H1 (cell line): ENCODE data around the gene OBSCN. TPM values are rescaled to one million over a fixed set of nuclear protein-coding genes. Genes with fewer than 3 reads are reported as not detected.

Experiments
- CTCF ChIA-PET: fragments of 300-600 bp; sonication (Branson Sonifier 250); formaldehyde crosslinking; loops from one replicate; lab custom pipeline; 2021; ENCODE audit not compliant: partially characterized antibody; lab: Charles Lee
- POLR2A ChIA-PET: fragments of 300-600 bp; sonication (Branson Sonifier 250); formaldehyde crosslinking; loops from one replicate; lab custom pipeline; 2021; ENCODE audit warnings: inconsistent platforms; ENCODE audit not compliant: partially characterized antibody; lab: Charles Lee
- DNase-seq, 2 experiments: peaks; one replicate each; pipeline versions ENCODE4 v3.0.0 to v3.0.0-alpha.2; 2010 to 2022; ENCODE audit warnings: low spot score in 2 of 2, low read depth in 1 of 2, mixed read lengths in 1 of 2
- FAIRE-seq: peaks from 2 replicates; lab custom pipeline; 2011; peaks lifted over from hg19 to GRCh38; lab: Jason Lieb, UNC
- H2AFZ ChIP-seq: 2 replicates; pipeline ENCODE4 v1.8.1; 2012; ENCODE audit warnings: low read length, inconsistent platforms
- H2AK5ac ChIP-seq: 2 replicates; pipeline ENCODE4 v1.6.1; 2013; ENCODE audit warnings: low read depth, low read length
- H2BK120ac ChIP-seq: replicated peaks from 2 replicates; pipeline ENCODE3; 2013; ENCODE audit warnings: low read depth, low read length, inconsistent platforms
- H2BK12ac ChIP-seq: 2 replicates; pipeline ENCODE4 v1.6.1; 2013; ENCODE audit warnings: low read depth, low read length
- H2BK15ac ChIP-seq: 2 replicates; pipeline ENCODE4 v1.6.1; 2013; ENCODE audit warnings: low read length
- H2BK20ac ChIP-seq: 2 replicates; pipeline ENCODE4 v1.6.1; 2013; ENCODE audit warnings: low read length
- H2BK5ac ChIP-seq: 2 replicates; pipeline ENCODE4 v1.6.1; 2013; ENCODE audit warnings: low read depth, low read length
- H3K14ac ChIP-seq: 2 replicates; pipeline ENCODE4 v1.6.1; 2013; ENCODE audit warnings: inconsistent platforms; ENCODE audit not compliant: insufficient read length
- H3K18ac ChIP-seq: 2 replicates; pipeline ENCODE4 v1.6.1; 2013; ENCODE audit warnings: low read length; ENCODE audit errors: extremely low read depth
- H3K23ac ChIP-seq: 2 replicates; pipeline ENCODE4 v1.6.1; 2013; ENCODE audit warnings: inconsistent platforms; ENCODE audit not compliant: insufficient read length
- H3K23me2 ChIP-seq: 2 replicates; pipeline ENCODE4 v1.6.1; 2013; ENCODE audit warnings: low read depth, low read length
- H3K27ac ChIP-seq: 2 replicates; pipeline ENCODE4 v1.6.1; 2011; ENCODE audit warnings: low read depth, low read length, inconsistent platforms
- H3K27me3 ChIP-seq, 4 experiments: replicated peaks in 1 of 4; 1 replicate in 1 of 4; 2 replicates in 3 of 4; pipeline versions ENCODE4 v1.6.1 to v1.8.1; 2011 to 2013; ENCODE audit warnings: low read length in 3 of 4, mild to moderate bottlenecking in 3 of 4, inconsistent platforms in 2 of 4, mixed read lengths in 2 of 4, moderate library complexity in 1 of 4; ENCODE audit not compliant: control insufficient read depth in 3 of 4, insufficient read depth in 3 of 4; ENCODE audit errors: extremely low read depth in 1 of 4
- H3K36me3 ChIP-seq, 4 experiments: 2 replicates each; pipeline versions ENCODE4 v1.6.1 to v1.8.1; 2011 to 2013; ENCODE audit warnings: mild to moderate bottlenecking in 4 of 4, low read length in 3 of 4, moderate library complexity in 2 of 4, control low read depth in 1 of 4, inconsistent platforms in 1 of 4; ENCODE audit not compliant: insufficient read depth in 4 of 4, control insufficient read depth in 2 of 4
- H3K4ac ChIP-seq: replicated peaks from 2 replicates; pipeline ENCODE3; 2013; ENCODE audit warnings: low read length, low read depth, mixed read lengths, inconsistent platforms; ENCODE audit not compliant: insufficient read length
- H3K4me1 ChIP-seq, 4 experiments: replicated peaks in 1 of 4; 1 replicate in 1 of 4; 2 replicates in 3 of 4; pipeline versions ENCODE4 v1.6.1 to v1.8.1; 2011 to 2013; ENCODE audit warnings: low read length in 3 of 4, inconsistent platforms in 2 of 4, mixed read lengths in 1 of 4; ENCODE audit not compliant: insufficient read depth in 4 of 4, control insufficient read depth in 3 of 4
- H3K4me2 ChIP-seq, 2 experiments: 2 replicates each; pipeline versions ENCODE4 v1.6.1 to v1.8.1; 2011 to 2013; ENCODE audit warnings: low read depth in 2 of 2, low read length in 2 of 2, control low read depth in 1 of 2, inconsistent platforms in 1 of 2, mild to moderate bottlenecking in 1 of 2; ENCODE audit not compliant: insufficient read depth in 1 of 2
- H3K4me3 ChIP-seq, 4 experiments: fragments of 200-600, 300-600 bp in 1 of 4; sonication (generic), shearing (Covaris generic), sonication (Bioruptor Twin) in 1 of 4; 2 replicates each; pipeline versions ENCODE4 v1.5.1 to v1.8.1; 2011 to 2016; ENCODE audit warnings: low read length in 4 of 4, low read depth in 3 of 4, control low read depth in 2 of 4, inconsistent platforms in 2 of 4, mild to moderate bottlenecking in 2 of 4, mixed read lengths in 1 of 4, moderate library complexity in 1 of 4; ENCODE audit not compliant: insufficient read depth in 2 of 4; ENCODE audit errors: extremely low read depth in 1 of 4
- H3K56ac ChIP-seq: replicated peaks from 2 replicates; pipeline ENCODE3; 2013; ENCODE audit warnings: low read depth, mild to moderate bottlenecking, mixed read lengths, low read length, inconsistent platforms; ENCODE audit not compliant: insufficient read length
- H3K79me1 ChIP-seq: 2 replicates; pipeline ENCODE4 v1.6.1; 2013; ENCODE audit warnings: low read depth, low read length, control low read depth
- H3K79me2 ChIP-seq, 2 experiments: 2 replicates each; pipeline versions ENCODE4 v1.6.1 to v1.8.1; 2012 to 2013; ENCODE audit warnings: low read length in 2 of 2, mild to moderate bottlenecking in 2 of 2, inconsistent platforms in 1 of 2; ENCODE audit not compliant: insufficient read depth in 2 of 2, control insufficient read depth in 1 of 2
- H3K9ac ChIP-seq, 4 experiments: replicated peaks in 1 of 4; 1 replicate in 1 of 4; 2 replicates in 3 of 4; pipeline versions ENCODE4 v1.6.1 to v1.8.1; 2011 to 2013; ENCODE audit warnings: low read depth in 3 of 4, low read length in 3 of 4, control low read depth in 2 of 4, mild to moderate bottlenecking in 2 of 4, moderate library complexity in 2 of 4, inconsistent platforms in 1 of 4; ENCODE audit errors: extremely low read depth in 1 of 4
- H3K9me3 ChIP-seq, 2 experiments: 2 replicates each; pipeline versions ENCODE4 v1.6.1 to v1.8.1; 2012 to 2013; ENCODE audit warnings: mild to moderate bottlenecking in 2 of 2, moderate library complexity in 2 of 2, control low read depth in 1 of 2, inconsistent platforms in 1 of 2, low read depth in 1 of 2, low read length in 1 of 2, mixed read lengths in 1 of 2; ENCODE audit not compliant: insufficient read depth in 2 of 2
- H4K20me1 ChIP-seq, 2 experiments: replicated peaks in 1 of 2; 2 replicates each; pipeline versions ENCODE3 to v1.8.1; 2011 to 2013; ENCODE audit warnings: inconsistent platforms in 2 of 2, low read length in 2 of 2, mild to moderate bottlenecking in 1 of 2; ENCODE audit not compliant: insufficient read depth in 2 of 2, control insufficient read depth in 1 of 2
- H4K5ac ChIP-seq: 2 replicates; pipeline ENCODE4 v1.6.1; 2013; ENCODE audit warnings: low read length, low read depth, mixed read lengths, inconsistent platforms; ENCODE audit not compliant: insufficient read length
- H4K8ac ChIP-seq: 2 replicates; pipeline ENCODE4 v1.8.0; 2013; ENCODE audit warnings: mild to moderate bottlenecking, moderate library complexity, low read length, inconsistent platforms; ENCODE audit not compliant: insufficient read depth; ENCODE audit errors: extremely low read depth
- H4K91ac ChIP-seq: replicated peaks from 2 replicates; pipeline ENCODE3; 2013; ENCODE audit warnings: low read length, mixed read lengths, inconsistent platforms; ENCODE audit not compliant: insufficient read length
- BRCA1 ChIP-seq: IDR thresholded peaks from 2 replicates; pipeline ENCODE4 v1.6.1; 2012; ENCODE audit warnings: low read depth, low read length, improper control_type of control experiment
- EGR1 ChIP-seq: IDR thresholded peaks from 2 replicates; pipeline ENCODE4 v1.6.1; 2011; ENCODE audit warnings: low read depth, low read length, borderline replicate concordance
- FOSL1 ChIP-seq: IDR thresholded peaks from 2 replicates; pipeline ENCODE4 v1.6.1; 2011; ENCODE audit warnings: mild to moderate bottlenecking, low read depth, low read length, moderate library complexity; ENCODE audit not compliant: insufficient read depth
- HDAC6 ChIP-seq: IDR thresholded peaks from one replicate; pipeline ENCODE4 v1.7.1; 2012; ENCODE audit warnings: low read depth, mild to moderate bottlenecking, inconsistent platforms, low read length, moderate library complexity
- JUND ChIP-seq: IDR thresholded peaks from 2 replicates; pipeline ENCODE4 v1.6.1; 2011; ENCODE audit warnings: mild to moderate bottlenecking, improper control_type of control experiment, low read length
- KDM5A ChIP-seq: fragments of 200-600 bp; IDR thresholded peaks from 2 replicates; pipeline ENCODE4 v1.7.1; 2012; ENCODE audit warnings: mild to moderate bottlenecking, low read length, inconsistent platforms, mixed read lengths
- MAFK ChIP-seq: IDR thresholded peaks from 2 replicates; pipeline ENCODE4 v1.6.1; 2012; ENCODE audit warnings: low read depth, mild to moderate bottlenecking, improper control_type of control experiment, low read length
- NANOG ChIP-seq: IDR thresholded peaks from 2 replicates; pipeline ENCODE4 v1.6.1; 2011; ENCODE audit warnings: low read length, low read depth, mild to moderate bottlenecking, inconsistent platforms; ENCODE audit not compliant: insufficient read depth, poor library complexity, severe bottlenecking
- POLR2AphosphoS5 ChIP-seq: IDR thresholded peaks from 2 replicates; pipeline ENCODE4 v1.6.1; 2011; ENCODE audit warnings: low read depth, low read length
- RFX5 ChIP-seq: IDR thresholded peaks from 2 replicates; pipeline ENCODE4 v1.6.1; 2011; ENCODE audit warnings: low read depth, low read length, improper control_type of control experiment, borderline replicate concordance
- RNF2 ChIP-seq: fragments of 200-900, 300-1000 bp; sonication (generic); IDR thresholded peaks from 2 replicates; pipeline ENCODE4 v1.7.1; 2016; ENCODE audit warnings: borderline replicate concordance, low read depth, mild to moderate bottlenecking, antibody characterized with exemption, low read length; ENCODE audit not compliant: poor library complexity, severe bottlenecking; ENCODE audit errors: missing control alignments
- SP1 ChIP-seq: IDR thresholded peaks from 2 replicates; pipeline ENCODE4 v1.6.1; 2011; ENCODE audit warnings: low read depth, low read length
- SP2 ChIP-seq: IDR thresholded peaks from 2 replicates; pipeline ENCODE4 v1.6.1; 2012; ENCODE audit warnings: mild to moderate bottlenecking, low read length, inconsistent platforms
- TAF7 ChIP-seq: optimal IDR thresholded peaks from 2 replicates; pipeline ENCODE3; 2011; ENCODE audit warnings: low read depth, mild to moderate bottlenecking, inconsistent platforms, low read length, moderate library complexity, borderline replicate concordance
- WGBS, 2 experiments: shearing (Covaris generic) in 1 of 2; methylation state at CpG; one replicate each; pipeline versions ENCODE4 v1.1.6 to v1.1.7; 2013 to 2015; ENCODE audit warnings: low lambda C conversion rate in 2 of 2, mixed read lengths in 2 of 2, inconsistent platforms in 1 of 2, low coverage in 1 of 2, missing lambda C conversion rate in 1 of 2; ENCODE audit not compliant: insufficient replicate concordance in 2 of 2, insufficient coverage in 1 of 2, insufficient read length in 1 of 2; ENCODE audit errors: extremely low coverage in 1 of 2, missing lambda C conversion rate in 1 of 2; 5-methylcytosine and 5-hydroxymethylcytosine counted together
- polyA plus RNA-seq, 7 experiments: library from polyadenylated mRNA; depleted of rRNA in 3 of 7; stranded (reverse) in 5 of 7; unstranded in 2 of 7; fragments of >200 nt in 5 of 7; fragments of 200-250 nt in 2 of 7; gene quantifications; 1 replicate in 5 of 7; 2 replicates in 1 of 7; 4 replicates in 1 of 7; pipeline versions ENCODE4 v1.2.1 to v1.2.3, GENCODE V29; 2011 to 2013; ENCODE audit warnings: missing spikeins in 2 of 7, mixed read lengths in 2 of 7
- total RNA-seq: library from RNA; stranded (reverse); fragmentation: NEBNext Ultra II Directional; extraction: Animal tissue kit (Norgen Biotek cat#: 25700); gene quantifications from 2 replicates; pipeline ENCODE4 v1.2.1, GENCODE V29; 2021

OBSCN gene
- total and polyA plus RNA-seq, 2 of the 8 experiments (the other 6 are each of a cell fraction or from before 2014, with no cell fraction given) = 7.5 to 28.4 TPM

DNA sequence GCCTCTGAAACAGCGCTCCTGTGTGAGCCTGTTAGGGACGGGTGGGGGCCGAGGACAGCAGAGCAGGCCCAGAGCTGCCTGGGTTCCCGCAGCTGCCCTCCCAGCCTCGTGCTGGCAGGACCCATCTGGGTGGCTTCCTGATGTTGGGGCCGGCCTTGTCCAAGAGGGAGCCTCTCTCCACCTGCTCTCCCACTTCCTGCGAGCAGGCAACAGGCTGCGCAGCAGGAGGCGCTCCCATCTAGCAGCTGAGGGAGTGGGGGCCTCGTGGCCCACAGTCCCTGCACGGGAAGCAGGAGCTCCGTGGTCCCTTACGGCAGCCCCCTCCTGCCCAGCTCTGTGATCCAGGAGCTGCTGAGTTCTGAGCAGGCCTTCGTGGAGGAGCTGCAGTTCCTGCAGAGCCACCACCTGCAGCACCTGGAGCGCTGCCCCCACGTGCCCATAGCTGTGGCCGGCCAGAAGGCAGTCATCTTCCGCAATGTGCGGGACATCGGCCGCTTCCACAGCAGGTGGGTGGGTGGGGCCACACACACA is 130.7 kb downstream of the OBSCN start:
- no peak overlapping the region for H2AFZ ChIP-seq
- H3K36me3 ChIP-seq = peaks cover 0 to 7% (median 4%) of the 10 kb centered on the region in 4 experiments; a peak in 5 of 8 replicates
- H2AK5ac ChIP-seq = no peak overlapping the region
- ChIA-PET CTCF (interaction anchor here (0.6 to 1.7 kb wide), 5 partner anchors 9 to 339 kb away, joined by 3 to 5 read pairs (median 3); no protein-coding TSS in a partner anchor), POLR2A (no interaction called here)
- no peaks in the 10 kb centered on the region; a peak in 1 of 7 replicates for H3K4me1 ChIP-seq
- H2BK120ac ChIP-seq = no peak overlapping the region
- H3K79me1 ChIP-seq = no peaks in the 10 kb centered on the region
- FAIRE-seq (no peak), DNase-seq (peak in 1 of 2 experiments; percentile 43)
- H3K4me3 ChIP-seq = no peak overlapping the region
- H2BK12ac ChIP-seq = no peak overlapping the region
- no peak overlapping the region for H3K56ac ChIP-seq
- WGBS, 2 experiments = 87% methylated on average over 20 of the region's 21 CpGs; no CpG with 5 or more reads in 1 of the 2 experiments
- no peaks in the 10 kb centered on the region for H3K79me2 ChIP-seq
- H3K14ac ChIP-seq = no peak overlapping the region
- no peak overlapping the region for H4K5ac ChIP-seq
- peaks cover 0 to 10% of the 10 kb centered on the region in 2 experiments for H4K20me1 ChIP-seq
- H2BK20ac ChIP-seq = no peak overlapping the region
- no peak overlapping the region for H3K27ac ChIP-seq
- H2BK15ac ChIP-seq = no peak overlapping the region
- no peak overlapping the region for H3K4me2 ChIP-seq
- no peaks in the 10 kb centered on the region for H3K27me3 ChIP-seq
- H3K4ac ChIP-seq = no peak overlapping the region
- no peak overlapping the region for H2BK5ac ChIP-seq
- no peak overlapping the region; the same call in 1 of the 2 replicates for H4K8ac ChIP-seq
- H3K9me3 ChIP-seq = no peaks in the 10 kb centered on the region; a peak in 2 of 4 replicates
- no peak overlapping the region for H3K18ac ChIP-seq
- H3K9ac ChIP-seq = no peak overlapping the region
- H3K23ac ChIP-seq = no peak overlapping the region
- H3K23me2 ChIP-seq = no peaks in the 10 kb centered on the region
- H4K91ac ChIP-seq = no peak overlapping the region
- TF ChIP-seq TAF7 (no peak), SP2 (no peak), RNF2 (no peak), RFX5 (no peak), MAFK (no peak), JUND (no peak), EGR1 (no peak), FOSL1 (no peak), HDAC6 (no peak), KDM5A (no peak), BRCA1 (no peak), NANOG (no peak), SP1 (no peak), POLR2AphosphoS5 (no peak)
